Suprapubic skin (tissue), 4 donors: ENCODE measurements around the gene C1QTNF5. TPM values are rescaled to one million over a fixed set of nuclear protein-coding genes. Genes with fewer than 3 reads are reported as not detected.

Experiments
- DNase-seq, 2 donors: peaks; one replicate each; pipeline ENCODE4 v3.0.0-alpha.2; 2019; ENCODE audit warnings: low spot score in 2 of 2
- H3K27ac ChIP-seq: fragments of 200-600 bp; sonication (generic); one replicate; pipeline ENCODE4 v1.5.1; 2019
- H3K27me3 ChIP-seq: fragments of 200-600 bp; sonication (generic); one replicate; pipeline ENCODE4 v1.5.1; 2019
- H3K36me3 ChIP-seq: fragments of 200-600 bp; sonication (generic); one replicate; pipeline ENCODE4 v1.5.1; 2019
- H3K4me1 ChIP-seq: fragments of 200-600 bp; sonication (generic); one replicate; pipeline ENCODE4 v1.5.1; 2019
- H3K4me3 ChIP-seq: fragments of 200-600 bp; sonication (generic); one replicate; pipeline ENCODE4 v1.5.1; 2019; ENCODE audit warnings: mild to moderate bottlenecking
- H3K9me3 ChIP-seq: fragments of 200-600 bp; sonication (generic); one replicate; pipeline ENCODE4 v1.5.1; 2019
- CTCF ChIP-seq, 2 donors: fragments of 200-600 bp in 1 of 2; fragments of 450-650 bp in 1 of 2; sonication (generic) in 1 of 2; IDR thresholded peaks; one replicate each; pipeline ENCODE4 v1.5.1; 2016 to 2019; ENCODE audit warnings: antibody characterized with exemption in 2 of 2, mild to moderate bottlenecking in 1 of 2, moderate library complexity in 1 of 2
- EP300 ChIP-seq: sonication (generic); formaldehyde crosslinking; IDR thresholded peaks from one replicate; pipeline ENCODE4 v1.6.1; 2017; ENCODE audit warnings: antibody characterized with exemption
- POLR2A ChIP-seq, 2 donors: fragments of 450-650 bp; IDR thresholded peaks; one replicate each; pipeline ENCODE4 v1.6.1; 2017; ENCODE audit warnings: antibody characterized with exemption in 2 of 2, mild to moderate bottlenecking in 2 of 2, moderate library complexity in 2 of 2
- POLR2AphosphoS5 ChIP-seq, 3 donors: sonication (generic); formaldehyde crosslinking; IDR thresholded peaks; one replicate each; pipeline ENCODE4 v1.6.1; 2017; ENCODE audit warnings: antibody characterized with exemption in 3 of 3
- WGBS: methylation state at CpG from one replicate; pipeline ENCODE4 v1.1.5; 2018; 5-methylcytosine and 5-hydroxymethylcytosine counted together
- total RNA-seq, 4 donors: library from RNA; depleted of rRNA; stranded (reverse); fragments of >200 nt; gene quantifications; one replicate each; pipeline ENCODE4 v1.1.0, GENCODE V29; 2016

The C1QTNF5 gene
- total RNA-seq, 4 donors from 2014 or later: 3.7 to 9.8 (median 4.9) TPM

- Histone ChIP-seq H3K36me3 (peaks cover 38% of the 10 kb centered on the region), H3K9me3 (no peaks in the 10 kb centered on the region)
- WGBS: 85% methylated on average over 7 of the region's 7 CpGs
These were observed 34.9 kb downstream of the C1QTNF5 start for GRCh38 chr11:119305556-119306372.

GRCh38 chr11:119303227-119303718 is 37.4 kb downstream of the C1QTNF5 start:
- H3K36me3 ChIP-seq: peaks cover 46% of the 10 kb centered on the region

More at GRCh38 chr11:119305556-119306372, 34.9 kb downstream of the C1QTNF5 start:
- peaks cover 16% of the 10 kb centered on the region for H3K4me1 ChIP-seq
- no peak for DNase-seq
- TF ChIP-seq POLR2A (IDR thresholded peaks at IDR 0.05): no peak
- no peak for TF ChIP-seq POLR2AphosphoS5 (IDR thresholded peaks at IDR 0.05)
- no peak for TF ChIP-seq EP300
- no peak for TF ChIP-seq CTCF (IDR thresholded peaks at IDR 0.05)
- no peaks in the 10 kb centered on the region for H3K27me3 ChIP-seq
- H3K4me3 ChIP-seq: no peak overlapping the region
- H3K27ac ChIP-seq: peak overlapping the region; percentile 34

GRCh38 chr11:119300198-119300964 is 40.3 kb downstream of the C1QTNF5 start:
- Histone ChIP-seq H3K36me3 (peaks cover 60% of the 10 kb centered on the region), H3K27me3 (no peaks in the 10 kb centered on the region), H3K4me1 (no peaks in the 10 kb centered on the region), H3K4me3 (no peak overlapping the region), H3K9me3 (no peaks in the 10 kb centered on the region), H3K27ac (no peak overlapping the region)
- 93% methylated on average over 3 of the region's 3 CpGs for WGBS
- DNase-seq: no peak
- TF ChIP-seq EP300: no peak
- no peak for TF ChIP-seq POLR2A (IDR thresholded peaks at IDR 0.05)
- TF ChIP-seq CTCF (IDR thresholded peaks at IDR 0.05): no peak
- TF ChIP-seq POLR2AphosphoS5 (IDR thresholded peaks at IDR 0.05): no peak

More at GRCh38 chr11:119303227-119303718, 37.4 kb downstream of the C1QTNF5 start:
- DNase-seq: no peak
- Histone ChIP-seq H3K9me3 (no peaks in the 10 kb centered on the region), H3K4me3 (no peak overlapping the region), H3K4me1 (peaks cover 6% of the 10 kb centered on the region), H3K27me3 (no peaks in the 10 kb centered on the region), H3K27ac (no peak overlapping the region)
- TF ChIP-seq CTCF (IDR thresholded peaks at IDR 0.05) (no peak), EP300 (no peak), POLR2AphosphoS5 (IDR thresholded peaks at IDR 0.05) (no peak), POLR2A (IDR thresholded peaks at IDR 0.05) (no peak)
- WGBS: 90% methylated on average over 5 of the region's 5 CpGs

- no peak for TF ChIP-seq EP300
- TF ChIP-seq POLR2AphosphoS5 (IDR thresholded peaks at IDR 0.05): no peak
- no peak for TF ChIP-seq CTCF (IDR thresholded peaks at IDR 0.05)
- no peak for TF ChIP-seq POLR2A (IDR thresholded peaks at IDR 0.05)
- WGBS: 93% methylated on average over 9 of the region's 9 CpGs
- Histone ChIP-seq H3K4me1 (no peaks in the 10 kb centered on the region), H3K27me3 (no peaks in the 10 kb centered on the region), H3K4me3 (no peak overlapping the region), H3K36me3 (peaks cover 59% of the 10 kb centered on the region), H3K9me3 (no peaks in the 10 kb centered on the region), H3K27ac (no peak overlapping the region)
- no peak for DNase-seq
These were observed 41.3 kb downstream of the C1QTNF5 start for GRCh38 chr11:119299416-119299815.

- Histone ChIP-seq H3K27ac (no peak overlapping the region), H3K36me3 (peaks cover 52% of the 10 kb centered on the region)
- WGBS: 57% methylated on average over 2 of the region's 2 CpGs
These were observed 42.0 kb downstream of the C1QTNF5 start for GRCh38 chr11:119298726-119299125.

More at GRCh38 chr11:119298726-119299125, 42.0 kb downstream of the C1QTNF5 start:
- TF ChIP-seq CTCF (IDR thresholded peaks at IDR 0.05): no peak
- no peak for TF ChIP-seq POLR2AphosphoS5 (IDR thresholded peaks at IDR 0.05)
- TF ChIP-seq EP300: no peak
- TF ChIP-seq POLR2A (IDR thresholded peaks at IDR 0.05): no peak
- Histone ChIP-seq H3K4me1 (no peaks in the 10 kb centered on the region), H3K27me3 (no peaks in the 10 kb centered on the region), H3K4me3 (no peak overlapping the region), H3K9me3 (no peaks in the 10 kb centered on the region)
- no peak for DNase-seq
